ENCODE measurements around the gene ARHGAP26. TPM values are rescaled to one million over a fixed set of nuclear protein-coding genes. Genes with fewer than 3 reads are reported as not detected.

The ARHGAP26 gene
- total and polyA plus RNA-seq, 9 donors, result 1.9 to 47.1 (median 12.0) TPM

DNA sequence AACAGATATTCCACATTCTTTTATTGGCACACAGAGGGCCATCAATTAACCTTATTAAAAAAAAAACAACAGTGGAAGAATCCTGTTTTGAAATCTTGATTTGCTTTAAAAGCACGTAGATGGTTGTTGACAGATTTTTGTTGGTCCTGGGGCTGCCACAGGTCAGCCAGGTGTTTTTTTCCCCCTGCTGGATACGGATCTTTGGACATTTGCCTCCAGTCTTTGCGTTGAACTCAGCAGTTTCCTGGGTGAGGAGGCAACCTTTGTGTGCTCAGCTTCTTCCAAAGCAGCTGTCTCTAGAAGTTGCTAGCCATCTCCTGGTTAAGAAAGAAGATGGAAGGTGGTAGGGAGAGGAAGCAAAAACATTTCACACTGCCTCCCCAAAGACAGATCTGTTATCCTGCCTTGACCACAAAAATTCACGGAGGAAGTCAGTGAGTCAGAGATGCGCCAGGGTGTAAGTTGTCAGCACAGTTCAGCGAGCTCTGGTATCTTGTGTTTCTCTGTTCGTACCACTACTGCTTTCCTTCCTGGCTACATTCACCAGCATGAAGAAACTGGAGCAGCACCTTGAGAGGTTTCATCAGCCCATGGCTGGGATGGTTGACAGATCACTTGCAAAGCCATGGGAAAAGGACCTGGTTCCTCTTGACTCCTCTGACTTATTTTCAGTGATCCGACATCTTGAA lies 207.3 kb downstream of the ARHGAP26 start:
- 74 to 83% (median 74%) methylated on average over 8 of the region's 8 CpGs for WGBS, 3 donors
- TF ChIP-seq POLR2A (IDR thresholded peaks at IDR 0.05) (no peak), EP300 (IDR thresholded peaks at IDR 0.05) (no peak)
- TF ChIP-seq, protein P1, sequence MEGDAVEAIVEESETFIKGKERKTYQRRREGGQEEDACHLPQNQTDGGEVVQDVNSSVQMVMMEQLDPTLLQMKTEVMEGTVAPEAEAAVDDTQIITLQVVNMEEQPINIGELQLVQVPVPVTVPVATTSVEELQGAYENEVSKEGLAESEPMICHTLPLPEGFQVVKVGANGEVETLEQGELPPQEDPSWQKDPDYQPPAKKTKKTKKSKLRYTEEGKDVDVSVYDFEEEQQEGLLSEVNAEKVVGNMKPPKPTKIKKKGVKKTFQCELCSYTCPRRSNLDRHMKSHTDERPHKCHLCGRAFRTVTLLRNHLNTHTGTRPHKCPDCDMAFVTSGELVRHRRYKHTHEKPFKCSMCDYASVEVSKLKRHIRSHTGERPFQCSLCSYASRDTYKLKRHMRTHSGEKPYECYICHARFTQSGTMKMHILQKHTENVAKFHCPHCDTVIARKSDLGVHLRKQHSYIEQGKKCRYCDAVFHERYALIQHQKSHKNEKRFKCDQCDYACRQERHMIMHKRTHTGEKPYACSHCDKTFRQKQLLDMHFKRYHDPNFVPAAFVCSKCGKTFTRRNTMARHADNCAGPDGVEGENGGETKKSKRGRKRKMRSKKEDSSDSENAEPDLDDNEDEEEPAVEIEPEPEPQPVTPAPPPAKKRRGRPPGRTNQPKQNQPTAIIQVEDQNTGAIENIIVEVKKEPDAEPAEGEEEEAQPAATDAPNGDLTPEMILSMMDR (IDR thresholded peaks at IDR 0.05), result no peak
- H3K4me3 ChIP-seq, result no peak overlapping the region
- intact Hi-C loops (cut with DNase I), result no loop called here
- no peak overlapping the region for H3K27ac ChIP-seq
- H3K4me1 ChIP-seq (ENCODE audit: insufficient read depth), result peaks cover 9% of the 10 kb centered on the region
- no peaks in the 10 kb centered on the region for H3K27me3 ChIP-seq
- H3K9me3 ChIP-seq, result no peaks in the 10 kb centered on the region
- DNase-seq, result no peak
- no peaks in the 10 kb centered on the region for H3K36me3 ChIP-seq

DNA sequence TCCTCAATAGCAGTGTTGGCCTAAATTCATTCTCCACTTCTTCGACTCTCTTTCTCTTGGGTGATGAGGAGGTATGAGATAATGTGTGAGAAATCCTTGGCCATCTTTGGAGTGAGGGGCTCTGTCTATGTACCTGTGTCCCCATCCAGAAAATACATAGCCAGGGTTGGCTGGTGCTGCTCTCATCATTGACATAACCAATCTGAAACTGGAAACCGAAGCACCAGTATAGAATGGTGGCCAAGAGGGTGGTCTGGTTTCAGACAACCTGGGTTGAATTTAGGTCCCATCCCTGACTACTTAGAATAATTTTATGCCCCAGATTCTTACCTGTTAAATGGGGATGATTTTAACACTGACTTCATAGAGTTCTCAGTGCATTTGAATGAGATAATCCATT lies 208.1 kb downstream of the ARHGAP26 start:
- no peak for DNase-seq
- Histone ChIP-seq H3K4me3 (no peak overlapping the region), H3K4me1 (ENCODE audit: insufficient read depth) (peaks cover 11% of the 10 kb centered on the region), H3K9me3 (no peaks in the 10 kb centered on the region), H3K27ac (no peak overlapping the region), H3K36me3 (no peaks in the 10 kb centered on the region), H3K27me3 (no peaks in the 10 kb centered on the region)
- intact Hi-C loops (cut with DNase I), result no loop called here
- TF ChIP-seq POLR2A (IDR thresholded peaks at IDR 0.05), result no peak
- no peak for TF ChIP-seq EP300 (IDR thresholded peaks at IDR 0.05)
- TF ChIP-seq, protein P1 (IDR thresholded peaks at IDR 0.05), result no peak
- WGBS, 3 donors, result 95 to 98% (median 96%) methylated on average over 2 of the region's 2 CpGs

DNA sequence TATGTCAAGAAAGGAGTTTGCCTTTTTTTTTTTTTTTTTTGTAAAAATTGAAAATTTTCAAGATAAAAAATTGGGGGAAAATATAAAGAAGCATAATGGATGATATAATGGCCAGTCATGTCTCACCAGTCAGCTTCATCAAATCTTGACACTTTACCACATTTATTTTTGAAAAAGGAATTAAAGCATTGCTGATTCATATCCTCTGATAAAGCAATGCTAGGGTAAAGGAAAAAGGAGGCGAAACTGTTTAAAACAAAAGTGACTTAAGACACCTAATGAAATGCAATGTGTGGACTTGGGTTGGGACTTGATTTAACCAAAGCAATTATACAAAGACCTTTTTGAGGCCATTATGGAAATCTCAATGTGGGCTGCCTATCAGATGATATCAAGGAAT lies 208.5 kb downstream of the ARHGAP26 start:
- no peak for DNase-seq
- intact Hi-C loops (cut with DNase I), result no loop called here
- Histone ChIP-seq H3K36me3 (no peaks in the 10 kb centered on the region), H3K27ac (no peak overlapping the region), H3K4me1 (ENCODE audit: insufficient read depth) (peaks cover 11% of the 10 kb centered on the region), H3K9me3 (no peaks in the 10 kb centered on the region), H3K27me3 (no peaks in the 10 kb centered on the region), H3K4me3 (no peak overlapping the region)
- 88 to 89% (median 89%) methylated on average over 1 of the region's 1 CpG for WGBS, 3 donors
- TF ChIP-seq EP300 (IDR thresholded peaks at IDR 0.05) (no peak), POLR2A (IDR thresholded peaks at IDR 0.05) (no peak)
- TF ChIP-seq, protein P1 (IDR thresholded peaks at IDR 0.05), result no peak

DNA sequence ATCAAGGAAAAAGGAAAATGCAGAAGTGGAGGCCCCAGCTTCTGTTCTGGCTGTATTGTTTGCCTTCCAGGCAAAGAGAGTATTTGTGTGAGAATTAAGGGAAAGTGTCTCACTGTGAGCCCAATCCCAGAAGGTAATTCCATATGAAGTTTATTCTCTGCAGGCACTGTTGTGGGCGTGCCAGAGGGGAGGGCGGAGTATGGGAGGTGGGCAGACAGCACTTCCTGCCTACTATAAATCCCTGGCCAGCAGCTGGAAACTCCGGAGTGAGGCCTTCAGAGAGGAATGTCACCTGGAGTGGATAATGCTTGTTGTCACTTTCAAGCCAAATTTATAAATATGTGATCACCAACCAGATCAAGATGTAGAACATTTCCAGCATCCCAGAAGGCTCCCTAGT lies 209.5 kb downstream of the ARHGAP26 start:
- no peaks in the 10 kb centered on the region for H3K27me3 ChIP-seq
- H3K4me1 ChIP-seq (ENCODE audit: insufficient read depth), result peaks cover 11% of the 10 kb centered on the region
- TF ChIP-seq EP300 (IDR thresholded peaks at IDR 0.05), result no peak
- no peak for TF ChIP-seq POLR2A (IDR thresholded peaks at IDR 0.05)
- TF ChIP-seq, protein P1 (IDR thresholded peaks at IDR 0.05), result no peak
- 69 to 79% (median 77%) methylated on average over 3 of the region's 3 CpGs for WGBS, 3 donors
- intact Hi-C loops (cut with DNase I), result no loop called here
- DNase-seq, result no peak
- H3K36me3 ChIP-seq, result no peaks in the 10 kb centered on the region
- H3K27ac ChIP-seq, result no peak overlapping the region
- H3K4me3 ChIP-seq, result no peak overlapping the region
- no peaks in the 10 kb centered on the region for H3K9me3 ChIP-seq
